GM12878 (cell line): ENCODE measurements around the gene SLC7A5. TPM values are rescaled to one million over a fixed set of nuclear protein-coding genes. Genes with fewer than 3 reads are reported as not detected.
"Not testable (repeated sequence)": the region's sequence is repeated elsewhere in the genome, so short reads cannot be mapped to it uniquely, and the experiment has no call there.

Source experiments
- ATAC-seq: fragments of 200-7000 bp; cut with Tn5 transposase; 3 replicates; pipeline ENCODE4 v1.9.1; 2020; ENCODE audit warnings: mild to moderate bottlenecking, moderate library complexity
- BruUV-seq: library from RNA; stranded (reverse); fragments of 400-500 nt; replicated peaks from 2 replicates; lab custom pipeline; 2021; lab: Mats Ljungman, UMichigan
- CTCF ChIA-PET: fragments of 300-600 bp; sonication (Branson Sonifier 250); formaldehyde crosslinking; extraction: SDS; loops from one replicate; lab custom pipeline; 2021; ENCODE audit warnings: inconsistent platforms; lab: Yijun Ruan, JAX
- POLR2A ChIA-PET: fragments of 350-600 bp; formaldehyde crosslinking; extraction: SDS; loops from one replicate; lab custom pipeline; 2021; ENCODE audit warnings: inconsistent platforms; lab: Charles Lee
- RAD21 ChIA-PET: fragments of 300-600 bp; sonication (Branson Sonifier 250); formaldehyde crosslinking; loops from one replicate; lab custom pipeline; 2023; ENCODE audit warnings: antibody characterized with exemption; ENCODE audit not compliant: unreplicated experiment; lab: Charles Lee
- SMC1A ChIA-PET: fragments of 300-600 bp; sonication (Branson Sonifier 250); formaldehyde crosslinking; loops from one replicate; lab custom pipeline; 2023; ENCODE audit not compliant: unreplicated experiment, uncharacterized antibody; lab: Charles Lee
- DNase-seq: peaks from one replicate; pipeline ENCODE4 v3.0.0-alpha.2; 2011; ENCODE audit warnings: low read depth, low spot score
- FAIRE-seq: peaks from 3 replicates; lab custom pipeline; 2011; peaks lifted over from hg19 to GRCh38; lab: Jason Lieb, UNC
- H2AFZ ChIP-seq: 2 replicates; pipeline ENCODE4 v1.6.0; 2011; ENCODE audit warnings: low read depth, low read length, control low read depth; ENCODE audit not compliant: control insufficient read depth
- H3K27ac ChIP-seq: 2 replicates; pipeline ENCODE4 v1.5.1; 2011; ENCODE audit warnings: control low read depth; ENCODE audit not compliant: control insufficient read depth, insufficient read depth
- H3K27me3 ChIP-seq, 2 experiments: replicated peaks in 1 of 2; 2 replicates each; pipeline versions ENCODE4 v1.6.0 to v1.6.1; 2011; ENCODE audit warnings: low read length in 1 of 2; ENCODE audit not compliant: control insufficient read depth in 2 of 2, insufficient read depth in 2 of 2
- H3K36me3 ChIP-seq, 2 experiments: 2 replicates each; pipeline ENCODE4 v1.5.1; 2011; ENCODE audit warnings: low read length in 1 of 2; ENCODE audit not compliant: control insufficient read depth in 2 of 2, insufficient read depth in 2 of 2
- H3K4me1 ChIP-seq: 2 replicates; pipeline ENCODE4 v1.6.1; 2011; ENCODE audit warnings: mild to moderate bottlenecking, low read length, moderate library complexity, mixed read lengths; ENCODE audit not compliant: control insufficient read depth, insufficient read depth
- H3K4me2 ChIP-seq: 2 replicates; pipeline ENCODE4 v1.6.0; 2011; ENCODE audit warnings: control low read depth; ENCODE audit not compliant: control insufficient read depth, insufficient read depth
- H3K4me3 ChIP-seq: fragments of 200-600 bp; sonication (generic); 2 replicates; pipeline ENCODE4 v1.5.1; 2016
- H3K79me2 ChIP-seq: 2 replicates; pipeline ENCODE4 v1.6.0; 2011; ENCODE audit warnings: low read length; ENCODE audit not compliant: control insufficient read depth, insufficient read depth
- H3K9ac ChIP-seq: 2 replicates; pipeline ENCODE4 v1.8.0; 2011; ENCODE audit warnings: low read length, control low read depth, mixed read lengths; ENCODE audit not compliant: control insufficient read depth, insufficient read depth
- H3K9me3 ChIP-seq: replicated peaks from 3 replicates; pipeline ENCODE4 v1.5.1; 2011; ENCODE audit warnings: mild to moderate bottlenecking, low read length; ENCODE audit not compliant: control insufficient read depth, insufficient read depth
- H4K20me1 ChIP-seq: 2 replicates; pipeline ENCODE4 v1.6.0; 2011; ENCODE audit not compliant: control insufficient read depth, insufficient read depth
- BHLHE40 ChIP-seq, 2 experiments: fragments of 450-650 bp in 1 of 2; IDR thresholded peaks; 2 replicates each; pipeline ENCODE4 v1.6.1; 2011 to 2017; ENCODE audit warnings: low read depth in 2 of 2, borderline replicate concordance in 1 of 2, improper control_type of control experiment in 1 of 2, low read length in 1 of 2, mild to moderate bottlenecking in 1 of 2
- CREB1 ChIP-seq: IDR thresholded peaks from 2 replicates; pipeline ENCODE4 v1.6.1; 2012; ENCODE audit warnings: low read depth, mild to moderate bottlenecking, inconsistent platforms
- JUNB ChIP-seq: IDR thresholded peaks from 2 replicates; pipeline ENCODE4 v1.6.1; 2016; ENCODE audit warnings: antibody characterized with exemption, mild to moderate bottlenecking
- MXI1 ChIP-seq: fragments of 150-350 bp; IDR thresholded peaks from 2 replicates; pipeline ENCODE4 v1.6.1; 2011; ENCODE audit warnings: low read depth, mild to moderate bottlenecking, inconsistent platforms, low read length, improper control_type of control experiment
- NFYB ChIP-seq: IDR thresholded peaks from 2 replicates; pipeline ENCODE4 v1.6.1; 2011; ENCODE audit warnings: low read depth, mild to moderate bottlenecking, low read length, improper control_type of control experiment, moderate library complexity; ENCODE audit not compliant: insufficient read depth
- RAD51 ChIP-seq: fragments of 450-650 bp; IDR thresholded peaks from 2 replicates; pipeline ENCODE4 v1.6.1; 2016; ENCODE audit warnings: moderate library complexity, mild to moderate bottlenecking, inconsistent platforms
- RUNX3 ChIP-seq: IDR thresholded peaks from 2 replicates; pipeline ENCODE4 v1.6.1; 2012; ENCODE audit warnings: low read length, inconsistent platforms
- ZNF24 ChIP-seq: fragments of 450-650 bp; IDR thresholded peaks from 2 replicates; pipeline ENCODE4 v1.6.1; 2017; ENCODE audit warnings: antibody characterized with exemption, mild to moderate bottlenecking
- ZNF384 ChIP-seq: IDR thresholded peaks from 2 replicates; pipeline ENCODE4 v1.6.1; 2012; ENCODE audit warnings: low read depth, mild to moderate bottlenecking, low read length, improper control_type of control experiment, borderline replicate concordance
- WGBS: methylation state at CpG from one replicate; pipeline ENCODE4 v1.1.6; 2016; ENCODE audit warnings: low lambda C conversion rate; ENCODE audit not compliant: insufficient replicate concordance, insufficient coverage; ENCODE audit errors: missing lambda C conversion rate; 5-methylcytosine and 5-hydroxymethylcytosine counted together
- in situ Hi-C: fragments of 300-500 bp; cut with MboI; formaldehyde crosslinking; loops from 9 replicates; pipeline ENCODE4 v1.14.3; 2018; ENCODE audit warnings: mixed read lengths
- intact Hi-C: fragments of 100-400 bp; cut with micrococcal nuclease; formaldehyde crosslinking; loops from one replicate; pipeline ENCODE4 v1.14.2; 2022; ENCODE audit not compliant: unreplicated experiment
- polyA plus RNA-seq, 11 experiments: library from polyadenylated mRNA; depleted of rRNA in 4 of 11; unstranded in 6 of 11; stranded (reverse) in 5 of 11; fragments of >200 nt; fragmentation: Nextera tagmentation in 4 of 11; fragmentation: Illumina TruSeq in 1 of 11; extraction: Ambion mirVana in 4 of 11; extraction: Trizol in 1 of 11; gene quantifications; 1 replicate in 1 of 11; 2 replicates in 10 of 11; pipeline versions ENCODE4 v1.2.1 to v1.2.3, GENCODE V29; 2011 to 2016; ENCODE audit warnings: inconsistent platforms in 2 of 11, missing spikeins in 2 of 11, low read depth in 1 of 11
- total RNA-seq, 4 experiments: library from RNA; depleted of rRNA in 3 of 4; stranded (reverse); fragments of >200 nt in 3 of 4; fragmentation: Illumina TruSeq in 1 of 4; extraction: Trizol in 1 of 4; gene quantifications; 2 replicates each; pipeline versions ENCODE4 v1.2.1 to v1.2.3, GENCODE V29; 2013 to 2021
- TF ChIP-seq, protein P1 (sequence below): IDR thresholded peaks from 2 replicates; pipeline ENCODE4 v1.6.1; 2012; ENCODE audit warnings: low read depth, low read length, improper control_type of control experiment
- TF ChIP-seq, protein P2 (sequence below): IDR thresholded peaks from 2 replicates; pipeline ENCODE4 v1.6.1; 2011; ENCODE audit warnings: borderline replicate concordance, low read depth, mild to moderate bottlenecking, moderate library complexity, mixed read lengths, low read length; ENCODE audit not compliant: insufficient read depth; ENCODE audit errors: extremely low read length

SLC7A5 gene
- total and polyA plus RNA-seq, 10 of the 15 experiments (the other 5 are each of a cell fraction or from before 2014, with no cell fraction given): 2.3 to 101 (median 35.8) TPM

DNA sequence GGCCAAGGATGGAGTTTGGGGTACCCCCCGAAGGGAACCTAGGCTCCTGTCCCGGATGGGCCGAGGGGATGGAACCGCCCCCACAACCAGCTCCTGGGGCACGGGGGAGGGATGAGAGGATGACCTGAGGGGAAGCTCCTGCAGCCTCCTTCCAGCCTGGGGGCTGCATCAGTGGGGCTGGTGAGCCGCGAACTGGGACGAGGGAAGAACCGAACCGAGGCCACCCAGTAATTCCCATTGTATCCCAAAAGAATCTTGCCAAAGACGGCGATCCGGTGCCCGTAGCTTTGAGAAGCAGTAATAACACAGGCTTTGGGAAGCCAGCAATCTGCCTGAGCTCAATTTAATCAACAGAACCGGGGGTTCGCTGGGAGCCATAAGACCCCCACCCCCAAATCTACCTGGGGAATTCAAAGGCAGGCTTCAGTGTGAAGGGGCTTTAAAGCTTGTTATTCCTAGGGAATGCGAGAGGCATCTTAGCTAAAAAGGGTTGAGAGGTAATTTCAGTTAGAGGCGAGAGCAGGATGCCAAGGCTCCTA is 641 bp upstream of the SLC7A5 start:
- ChIA-PET RAD21 (interaction anchor here (1.2 to 12.9 kb wide), 5 partner anchors 14 to 90 kb away, joined by 4 to 406 read pairs (median 39); no protein-coding TSS in a partner anchor), CTCF (interaction anchor here (1.0 to 17.0 kb wide), 8 partner anchors 17 to 101 kb away, joined by 3 to 553 read pairs (median 18); no protein-coding TSS in a partner anchor), POLR2A (interaction anchor here (0.5 to 6.1 kb wide), 4 partner anchors 17 to 94 kb away, joined by 3 to 48 read pairs (median 9); no protein-coding TSS in a partner anchor), SMC1A (interaction anchor here (0.8 to 13.0 kb wide), 8 partner anchors 17 to 93 kb away, joined by 3 to 301 read pairs (median 14); no protein-coding TSS in a partner anchor)
- not testable (repeated sequence) for ATAC-seq, H2AFZ ChIP-seq, H3K4me2 ChIP-seq, H4K20me1 ChIP-seq, H3K4me3 ChIP-seq, H3K9me3 ChIP-seq, H3K27ac ChIP-seq, BruUV-seq, H3K27me3 ChIP-seq, H3K36me3 ChIP-seq, H3K9ac ChIP-seq, DNase-seq, FAIRE-seq
- intact Hi-C loops (loop anchor here (2.0 to 5.0 kb wide), 2 partner anchors 39 to 323 kb away; no protein-coding TSS in a partner anchor), in situ Hi-C loops (loop anchor here (10.0 kb wide), 2 partner anchors 315 to 485 kb away; partner anchors contain the start of gene FBXO31)
- WGBS: 89% methylated on average over 18 of the region's 18 CpGs
- Histone ChIP-seq H3K79me2 (peaks cover 38% of the 10 kb centered on the region), H3K4me1 (peaks cover 13% of the 10 kb centered on the region)

DNA sequence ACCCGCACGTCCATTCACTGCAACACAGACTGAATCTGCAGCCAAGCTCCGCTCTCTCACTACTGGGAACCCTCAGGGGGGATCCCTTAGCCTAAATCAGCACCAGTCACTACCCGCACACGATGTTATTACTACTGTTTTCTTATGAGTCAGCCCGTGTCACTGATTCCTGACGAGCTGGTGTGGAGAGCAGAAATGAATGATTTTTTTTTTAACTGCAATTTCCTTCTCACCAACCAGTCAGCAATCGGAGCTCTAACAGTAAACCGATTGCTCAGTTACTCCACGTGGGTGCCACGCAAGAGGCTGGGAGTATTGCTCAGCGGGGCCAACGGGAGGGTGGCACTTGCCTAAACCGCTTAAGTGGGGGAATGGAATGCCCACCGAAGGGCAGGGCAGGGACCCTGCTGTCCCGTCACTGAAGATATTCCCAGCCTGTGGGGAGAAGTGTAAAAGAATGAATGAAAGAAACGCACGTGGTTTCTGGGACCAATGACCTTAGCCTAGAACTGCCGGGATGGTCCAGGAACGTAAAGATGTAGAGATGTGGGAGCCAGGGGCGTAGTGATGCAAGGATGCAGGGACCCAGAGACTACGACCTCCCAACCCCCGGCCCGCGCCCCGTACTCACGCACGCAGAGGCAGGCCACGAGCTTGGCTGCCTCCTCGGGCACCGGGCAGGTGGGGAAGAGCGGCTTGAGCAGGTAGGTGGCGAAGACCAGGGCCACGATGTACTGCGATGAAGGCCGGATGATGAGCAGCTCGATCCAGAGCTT is 865 bp downstream of the SLC7A5 start:
- POLR2A ChIA-PET: interaction anchor here (0.6 to 6.1 kb wide), 5 partner anchors 28 to 99 kb away, joined by 3 to 48 read pairs (median 6); no protein-coding TSS in a partner anchor
- SMC1A ChIA-PET: interaction anchor here (0.6 to 13.0 kb wide), 7 partner anchors 20 to 102 kb away, joined by 3 to 301 read pairs (median 4); no protein-coding TSS in a partner anchor
- FAIRE-seq, H4K20me1 ChIP-seq, H3K36me3 ChIP-seq, H3K27me3 ChIP-seq, intact Hi-C loops, H3K9me3 ChIP-seq, H2AFZ ChIP-seq: not testable (repeated sequence)
- CTCF ChIA-PET: interaction anchor here (0.9 to 17.0 kb wide), 5 partner anchors 15 to 99 kb away, joined by 5 to 553 read pairs (median 17); no protein-coding TSS in a partner anchor
- peak overlapping the region; percentile 74 for H3K4me2 ChIP-seq
- peak overlapping the region; percentile 82 for H3K4me3 ChIP-seq
- peak; percentile 60 for DNase-seq
- peak; percentile 62 for ATAC-seq
- H3K4me1 ChIP-seq: peaks cover 13% of the 10 kb centered on the region
- BruUV-seq: TSS peak; percentile 70
- H3K79me2 ChIP-seq: peaks cover 51% of the 10 kb centered on the region
- peak overlapping the region; percentile 69 for H3K9ac ChIP-seq
- in situ Hi-C loops: loop anchor here (10.0 kb wide), 1 partner anchor 484 kb away; the partner anchor contains the start of gene FBXO31
- 1% methylated on average over 37 of the region's 37 CpGs for WGBS
- RAD21 ChIA-PET: interaction anchor here (0.8 to 12.9 kb wide), 10 partner anchors 12 to 92 kb away, joined by 3 to 406 read pairs (median 4); partner anchors contain the start of gene BANP
- peak overlapping the region; percentile 53 for H3K27ac ChIP-seq
- TF ChIP-seq NFYB (peak; percentile 69), ZNF384 (peak; percentile 40; the same call in 1 of the 2 replicates), ZNF24 (peak; percentile 27; the same call in 1 of the 2 replicates), JUNB (peak; percentile 70), MXI1 (peak; percentile 94), RUNX3 (peak; percentile 53), CREB1 (peak; percentile 33; the same call in 1 of the 2 replicates), RAD51 (peak; percentile 69), BHLHE40 (IDR thresholded peaks at IDR 0.05; ENCODE audit: borderline replicate concordance in 1 of 2, low read depth in 2 of 2, low read length in 1 of 2) (peak; percentile 19 to 24; a peak in 1 of 4 replicates)
- TF ChIP-seq, protein P1, sequence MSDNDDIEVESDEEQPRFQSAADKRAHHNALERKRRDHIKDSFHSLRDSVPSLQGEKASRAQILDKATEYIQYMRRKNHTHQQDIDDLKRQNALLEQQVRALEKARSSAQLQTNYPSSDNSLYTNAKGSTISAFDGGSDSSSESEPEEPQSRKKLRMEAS: peak; percentile 70; the same call in 1 of the 2 replicates
- TF ChIP-seq, protein P2, sequence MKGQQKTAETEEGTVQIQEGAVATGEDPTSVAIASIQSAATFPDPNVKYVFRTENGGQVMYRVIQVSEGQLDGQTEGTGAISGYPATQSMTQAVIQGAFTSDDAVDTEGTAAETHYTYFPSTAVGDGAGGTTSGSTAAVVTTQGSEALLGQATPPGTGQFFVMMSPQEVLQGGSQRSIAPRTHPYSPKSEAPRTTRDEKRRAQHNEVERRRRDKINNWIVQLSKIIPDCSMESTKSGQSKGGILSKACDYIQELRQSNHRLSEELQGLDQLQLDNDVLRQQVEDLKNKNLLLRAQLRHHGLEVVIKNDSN: peak; percentile 38
